Thoracic aorta (tissue), 2 donors: ENCODE data around the gene FBXO8. TPM values are rescaled to one million over a fixed set of nuclear protein-coding genes. Genes with fewer than 3 reads are reported as not detected.
A peak's percentile ranks its signal among the peaks of the same experiment; 100 is the strongest.

ENCODE experiments used
- ATAC-seq: fragments of 150-250 bp; one replicate; pipeline ENCODE4 v1.8.0; 2017; ENCODE audit warnings: low read depth; ENCODE audit not compliant: insufficient number of reproducible peaks, low FRiP score
- DNase-seq: peaks from one replicate; pipeline ENCODE4 v3.0.0-alpha.2; 2020; ENCODE audit warnings: low spot score
- H3K27ac ChIP-seq, 2 donors: fragments of 200-600 bp; sonication (generic); 1 replicate in 1 of 2; 2 replicates in 1 of 2; pipeline ENCODE4 v1.5.1; 2016; ENCODE audit warnings: mild to moderate bottlenecking in 2 of 2, moderate library complexity in 2 of 2
- H3K27me3 ChIP-seq: fragments of 200-600 bp; sonication (generic); replicated peaks from 2 replicates; pipeline ENCODE4 v1.6.0; 2016; ENCODE audit warnings: mild to moderate bottlenecking; ENCODE audit not compliant: insufficient read depth
- H3K36me3 ChIP-seq: fragments of 200-600 bp; sonication (generic); one replicate; pipeline ENCODE4 v1.5.1; 2016
- H3K4me1 ChIP-seq, 2 donors: fragments of 200-600 bp; sonication (generic); 1 replicate in 1 of 2; 2 replicates in 1 of 2; pipeline versions ENCODE4 v1.5.1 to v1.6.0; 2016; ENCODE audit warnings: low read depth in 2 of 2, mild to moderate bottlenecking in 1 of 2; ENCODE audit not compliant: control insufficient read depth in 1 of 2
- H3K4me3 ChIP-seq: fragments of 200-600 bp; sonication (generic); 2 replicates; pipeline ENCODE4 v1.5.1; 2016; ENCODE audit warnings: mild to moderate bottlenecking
- H3K9me3 ChIP-seq: fragments of 200-600 bp; sonication (generic); 2 replicates; pipeline ENCODE4 v1.5.1; 2016
- CTCF ChIP-seq: fragments of 200-600 bp; sonication (generic); IDR thresholded peaks from one replicate; pipeline ENCODE4 v1.5.1; 2019; ENCODE audit warnings: antibody characterized with exemption
- total RNA-seq, 2 donors: library from RNA; depleted of rRNA; stranded (reverse); fragments of >200 nt; gene quantifications; one replicate each; pipeline versions ENCODE4 v1.1.0 to v1.2.3, GENCODE V29; 2016

The FBXO8 gene
- 10 to 100 TPM; 19.6 to 25.5 TPM for total RNA-seq

GRCh38 chr4:174283507-174284471, at the start of gene FBXO8, which contains the start of gene CEP44:
TSS of gene FBXO8 (minus strand) at chr4:174283667. CDS start at chr4:174263092, 20,575 bp downstream.
TSS of gene CEP44 (plus strand) at chr4:174283911. CDS start at chr4:174299122, 15,211 bp downstream.
- peaks cover 8 to 34% of the 10 kb centered on the region in 2 donors for H3K4me1 ChIP-seq
- no peaks in the 10 kb centered on the region for H3K36me3 ChIP-seq
- H3K27me3 ChIP-seq, result no peaks in the 10 kb centered on the region
- peak within 1 kb of the TSS; percentile 94 to 99 for H3K27ac ChIP-seq
- peak; percentile 27 for DNase-seq
- ATAC-seq, result peak; percentile 89
- H3K9me3 ChIP-seq, result no peaks in the 10 kb centered on the region
- H3K4me3 ChIP-seq, result peak within 1 kb of the TSS; percentile 85
- no peak for TF ChIP-seq CTCF

- no peak for TF ChIP-seq CTCF
Measured at GRCh38 chr4:174332741-174333493, 49.5 kb upstream of the FBXO8 start.

GRCh38 chr4:174324725-174325124, 41.3 kb upstream of the FBXO8 start:
- H3K27me3 ChIP-seq, result no peaks in the 10 kb centered on the region
- no peak overlapping the region for H3K4me3 ChIP-seq
- TF ChIP-seq CTCF, result no peak
- H3K27ac ChIP-seq, result no peak overlapping the region
- ATAC-seq (no peak), DNase-seq (no peak)
- no peaks in the 10 kb centered on the region for H3K36me3 ChIP-seq
- no peaks in the 10 kb centered on the region for H3K4me1 ChIP-seq
- H3K9me3 ChIP-seq, result no peaks in the 10 kb centered on the region

More at GRCh38 chr4:174332741-174333493, 49.5 kb upstream of the FBXO8 start:
- H3K9me3 ChIP-seq, result no peaks in the 10 kb centered on the region
- no peaks in the 10 kb centered on the region for H3K27me3 ChIP-seq
- no peak overlapping the region for H3K27ac ChIP-seq
- ATAC-seq (no peak), DNase-seq (no peak)
- H3K4me3 ChIP-seq, result no peak overlapping the region
- no peaks in the 10 kb centered on the region for H3K4me1 ChIP-seq
- H3K36me3 ChIP-seq, result no peaks in the 10 kb centered on the region

- H3K4me1 ChIP-seq, result no peaks in the 10 kb centered on the region
- no peaks in the 10 kb centered on the region for H3K27me3 ChIP-seq
- no peaks in the 10 kb centered on the region for H3K9me3 ChIP-seq
- H3K27ac ChIP-seq, result no peak overlapping the region
- DNase-seq (no peak), ATAC-seq (no peak)
- H3K4me3 ChIP-seq, result no peak overlapping the region
- no peaks in the 10 kb centered on the region for H3K36me3 ChIP-seq
- TF ChIP-seq CTCF, result no peak
Measured at GRCh38 chr4:174324236-174324635, 40.8 kb upstream of the FBXO8 start.
